IMR-90 (cell line): Measurements from ENCODE around the gene KLHL3. TPM values are rescaled to one million over a fixed set of nuclear protein-coding genes. Genes with fewer than 3 reads are reported as not detected.

Experiments used
- ATAC-seq: fragments of 200-7000 bp; cut with Tn5 transposase; 2 replicates; pipeline ENCODE4 v1.9.1; 2020; ENCODE audit warnings: low read depth, mild to moderate bottlenecking, moderate library complexity
- BruUV-seq: library from RNA; stranded (reverse); fragments of 400-500 nt; replicated peaks from 2 replicates; lab custom pipeline; 2021; lab: Mats Ljungman, UMichigan
- CTCF ChIA-PET: fragments of 300-600 bp; formaldehyde crosslinking; extraction: SDS; loops from one replicate; lab custom pipeline; 2021; ENCODE audit warnings: antibody characterized with exemption; lab: Yijun Ruan, JAX
- POLR2A ChIA-PET: fragments of 300-600 bp; sonication (Branson Sonifier 250); formaldehyde crosslinking; loops from one replicate; lab custom pipeline; 2022; ENCODE audit warnings: antibody characterized with exemption; ENCODE audit not compliant: unreplicated experiment; lab: Charles Lee
- DNase-seq: peaks from one replicate; pipeline ENCODE4 v3.0.0; 2013
- H2AFZ ChIP-seq: replicated peaks from 2 replicates; pipeline ENCODE3; 2013; ENCODE audit warnings: low read length, mild to moderate bottlenecking; ENCODE audit not compliant: poor library complexity
- H2AK5ac ChIP-seq: 2 replicates; pipeline ENCODE4 v1.6.1; 2013; ENCODE audit warnings: low read depth, low read length, inconsistent platforms
- H2AK9ac ChIP-seq: replicated peaks from 2 replicates; pipeline ENCODE3; 2013; ENCODE audit warnings: mild to moderate bottlenecking, low read depth, low read length, moderate library complexity; ENCODE audit not compliant: poor library complexity
- H2BK120ac ChIP-seq: 2 replicates; pipeline ENCODE4 v1.6.1; 2013; ENCODE audit warnings: low read depth, low read length, inconsistent platforms
- H2BK15ac ChIP-seq: 3 replicates; pipeline ENCODE4 v1.6.1; 2013; ENCODE audit warnings: low read depth, low read length, inconsistent platforms
- H2BK20ac ChIP-seq: 2 replicates; pipeline ENCODE4 v1.6.1; 2013; ENCODE audit warnings: low read depth, mild to moderate bottlenecking, inconsistent platforms, low read length, moderate library complexity
- H2BK5ac ChIP-seq: 2 replicates; pipeline ENCODE4 v1.6.1; 2013; ENCODE audit warnings: mild to moderate bottlenecking, low read depth, low read length, inconsistent platforms; ENCODE audit not compliant: poor library complexity, severe bottlenecking
- H3K14ac ChIP-seq: replicated peaks from 2 replicates; pipeline ENCODE4 v1.6.1; 2013; ENCODE audit warnings: low read depth, low read length, inconsistent platforms
- H3K18ac ChIP-seq: 2 replicates; pipeline ENCODE4 v1.6.1; 2013; ENCODE audit warnings: low read depth, low read length, control low read depth
- H3K23ac ChIP-seq: 2 replicates; pipeline ENCODE4 v1.6.1; 2013; ENCODE audit warnings: low read depth, low read length, inconsistent platforms
- H3K27ac ChIP-seq: 2 replicates; pipeline ENCODE4 v1.5.1; 2013; ENCODE audit warnings: mild to moderate bottlenecking, control low read depth, low read length; ENCODE audit not compliant: insufficient read depth
- H3K27me3 ChIP-seq: 2 replicates; pipeline ENCODE4 v1.6.1; 2013; ENCODE audit warnings: low read length; ENCODE audit not compliant: control insufficient read depth, insufficient read depth
- H3K36me3 ChIP-seq: 2 replicates; pipeline ENCODE4 v1.6.1; 2013; ENCODE audit warnings: low read length, mixed read lengths; ENCODE audit not compliant: control insufficient read depth, insufficient read depth
- H3K4ac ChIP-seq: 2 replicates; pipeline ENCODE4 v1.6.1; 2013; ENCODE audit warnings: low read depth, low read length, inconsistent platforms
- H3K4me1 ChIP-seq: 2 replicates; pipeline ENCODE4 v1.6.1; 2013; ENCODE audit warnings: low read length, mixed read lengths; ENCODE audit not compliant: control insufficient read depth, insufficient read depth
- H3K4me2 ChIP-seq: 2 replicates; pipeline ENCODE4 v1.6.1; 2013; ENCODE audit warnings: low read depth, mild to moderate bottlenecking, control low read depth, low read length, moderate library complexity
- H3K4me3 ChIP-seq: 2 replicates; pipeline ENCODE4 v1.5.1; 2013; ENCODE audit warnings: low read depth, mild to moderate bottlenecking, control low read depth, low read length, moderate library complexity; ENCODE audit not compliant: insufficient read depth
- H3K56ac ChIP-seq: 2 replicates; pipeline ENCODE4 v1.6.1; 2013; ENCODE audit warnings: low read length, inconsistent platforms; ENCODE audit not compliant: insufficient read depth; ENCODE audit errors: extremely low read depth
- H3K79me1 ChIP-seq, 2 experiments: 2 replicates each; pipeline ENCODE4 v1.6.1; 2013; ENCODE audit warnings: low read length in 2 of 2, inconsistent platforms in 1 of 2, low read depth in 1 of 2
- H3K9ac ChIP-seq: 2 replicates; pipeline ENCODE4 v1.6.1; 2013; ENCODE audit warnings: low read depth, low read length, control low read depth
- H3K9me1 ChIP-seq: 2 replicates; pipeline ENCODE4 v1.6.1; 2013; ENCODE audit warnings: low read length, inconsistent platforms; ENCODE audit not compliant: insufficient read depth
- H3K9me3 ChIP-seq: 2 replicates; pipeline ENCODE4 v1.6.1; 2013; ENCODE audit warnings: low read length; ENCODE audit not compliant: control insufficient read depth, insufficient read depth
- H4K20me1 ChIP-seq: 2 replicates; pipeline ENCODE4 v1.6.1; 2013; ENCODE audit warnings: low read length, inconsistent platforms; ENCODE audit not compliant: insufficient read depth
- H4K5ac ChIP-seq: 2 replicates; pipeline ENCODE4 v1.6.1; 2013; ENCODE audit warnings: mild to moderate bottlenecking, low read depth, low read length, control low read depth
- H4K8ac ChIP-seq, 2 experiments: 2 replicates each; pipeline ENCODE4 v1.6.1; 2013; ENCODE audit warnings: low read depth in 2 of 2, low read length in 2 of 2, control low read depth in 1 of 2, inconsistent platforms in 1 of 2
- H4K91ac ChIP-seq: 2 replicates; pipeline ENCODE4 v1.6.1; 2013; ENCODE audit warnings: low read depth, low read length, inconsistent platforms; ENCODE audit not compliant: insufficient read depth
- BHLHE40 ChIP-seq: fragments of 150-350 bp; IDR thresholded peaks from 2 replicates; pipeline ENCODE4 v1.6.1; 2016; ENCODE audit warnings: mild to moderate bottlenecking, low read depth, low read length
- CEBPB ChIP-seq: IDR thresholded peaks from 2 replicates; pipeline ENCODE4 v1.6.1; 2012; ENCODE audit warnings: low read depth, low read length, improper control_type of control experiment
- CHD1 ChIP-seq: IDR thresholded peaks from 2 replicates; pipeline ENCODE4 v1.6.1; 2012; ENCODE audit warnings: low read depth, low read length, improper control_type of control experiment
- CTCF ChIP-seq: conservative IDR thresholded peaks from 2 replicates; pipeline ENCODE4 v1.5.1; 2012; ENCODE audit warnings: mild to moderate bottlenecking, low read depth, low read length, improper control_type of control experiment
- ELK1 ChIP-seq: fragments of 150-350 bp; IDR thresholded peaks from 2 replicates; pipeline ENCODE4 v1.6.1; 2016; ENCODE audit warnings: low read depth, mild to moderate bottlenecking, low read length, moderate library complexity, borderline replicate concordance
- FOS ChIP-seq: fragments of 150-350 bp; IDR thresholded peaks from 2 replicates; pipeline ENCODE4 v1.6.1; 2016; ENCODE audit warnings: low read depth, low read length
- MAFK ChIP-seq: IDR thresholded peaks from 2 replicates; pipeline ENCODE4 v1.6.1; 2012; ENCODE audit warnings: low read depth, low read length, improper control_type of control experiment
- MAZ ChIP-seq: IDR thresholded peaks from 2 replicates; pipeline ENCODE4 v1.6.1; 2012; ENCODE audit warnings: low read depth, mild to moderate bottlenecking, low read length, improper control_type of control experiment, moderate library complexity, borderline replicate concordance
- MXI1 ChIP-seq: IDR thresholded peaks from 2 replicates; pipeline ENCODE4 v1.6.1; 2012; ENCODE audit warnings: low read depth, mild to moderate bottlenecking, low read length, moderate library complexity, borderline replicate concordance
- NFE2L2 ChIP-seq: fragments of 150-350 bp; IDR thresholded peaks from 2 replicates; pipeline ENCODE4 v1.6.1; 2016; ENCODE audit warnings: low read depth, mild to moderate bottlenecking, low read length
- POLR2A ChIP-seq: IDR thresholded peaks from 2 replicates; pipeline ENCODE4 v1.6.1; 2012; ENCODE audit warnings: mild to moderate bottlenecking, low read depth, low read length
- RAD21 ChIP-seq: IDR thresholded peaks from 2 replicates; pipeline ENCODE4 v1.6.1; 2012; ENCODE audit warnings: low read length, improper control_type of control experiment
- RCOR1 ChIP-seq: IDR thresholded peaks from 2 replicates; pipeline ENCODE4 v1.6.1; 2012; ENCODE audit warnings: mild to moderate bottlenecking, low read length, improper control_type of control experiment; ENCODE audit not compliant: insufficient replicate concordance
- SMC3 ChIP-seq: fragments of 150-350 bp; IDR thresholded peaks from 2 replicates; pipeline ENCODE4 v1.6.1; 2016; ENCODE audit warnings: low read depth, mild to moderate bottlenecking, antibody characterized with exemption, low read length, moderate library complexity
- USF2 ChIP-seq: fragments of 150-350 bp; IDR thresholded peaks from 2 replicates; pipeline ENCODE4 v1.6.1; 2017; ENCODE audit warnings: mild to moderate bottlenecking, antibody characterized with exemption, low read length, low read depth
- WGBS, 2 experiments: methylation state at CpG; one replicate each; pipeline versions ENCODE4 v1.1.5 to v1.1.7; 2013; ENCODE audit warnings: missing lambda C conversion rate in 2 of 2; ENCODE audit not compliant: insufficient read length in 1 of 2; ENCODE audit errors: extremely low coverage in 2 of 2; 5-methylcytosine and 5-hydroxymethylcytosine counted together
- dilution Hi-C: fragments of 300-500 bp; cut with HindIII; formaldehyde crosslinking; loops from one replicate; pipeline ENCODE4 v1.14.3; 2018; ENCODE audit warnings: low sequenced_read_pairs; ENCODE audit not compliant: unreplicated experiment
- in situ Hi-C: fragments of 300-500 bp; cut with MboI; formaldehyde crosslinking; loops from 3 replicates; pipeline ENCODE4 v1.14.3; 2019; ENCODE audit warnings: low sequenced_read_pairs, inconsistent platforms, mixed read lengths
- intact Hi-C: fragments of 100-400 bp; cut with micrococcal nuclease; formaldehyde crosslinking; loops from 2 replicates; pipeline ENCODE4 v1.10.0; 2022
- polyA plus RNA-seq, 3 experiments: library from polyadenylated mRNA; depleted of rRNA; stranded (reverse); fragments of >200 nt; gene quantifications; 2 replicates each; pipeline ENCODE4 v1.2.3, GENCODE V29; 2012; ENCODE audit warnings: low replicate concordance in 1 of 3
- total RNA-seq: library from RNA; depleted of rRNA; stranded (reverse); fragments of >200 nt; gene quantifications from 2 replicates; pipeline ENCODE4 v1.2.3, GENCODE V29; 2012

KLHL3 gene
- total and polyA plus RNA-seq, 2 of the 4 experiments (the other 2 are of a cell fraction) = 2.3 to 4.1 TPM

GRCh38 chr5:137633896-137634295 is 102.0 kb downstream of the KLHL3 start:
- Histone ChIP-seq H3K56ac (no peak overlapping the region), H4K91ac (no peak overlapping the region), H3K4me1 (no peaks in the 10 kb centered on the region; the same call in 1 of the 2 replicates), H3K4me2 (no peak overlapping the region), H3K27ac (no peak overlapping the region), H3K18ac (no peak overlapping the region), H2AK9ac (no peak overlapping the region), H4K20me1 (no peaks in the 10 kb centered on the region), H2BK15ac (no peak overlapping the region), H3K23ac (no peak overlapping the region), H2BK5ac (no peak overlapping the region), H3K14ac (no peak overlapping the region), H4K5ac (no peak overlapping the region), H2AK5ac (no peak overlapping the region), H2BK20ac (no peak overlapping the region), H3K4me3 (no peak overlapping the region), H4K8ac (no peak overlapping the region), H2BK120ac (no peak overlapping the region), H3K36me3 (no peaks in the 10 kb centered on the region), H3K9me1 (peaks cover under 1% of the 10 kb centered on the region; the same call in 1 of the 2 replicates), H2AFZ (no peak overlapping the region), H3K4ac (no peak overlapping the region), H3K79me1 (no peaks in the 10 kb centered on the region), H3K9ac (no peak overlapping the region), H3K9me3 (no peaks in the 10 kb centered on the region), H3K27me3 (no peaks in the 10 kb centered on the region)
- no peak for DNase-seq
- no peak for ATAC-seq
- in situ Hi-C loops (loop anchor here (25.0 kb wide), 2 partner anchors 428 to 503 kb away; partner anchors contain the start of gene NME5), intact Hi-C loops (no loop called here), dilution Hi-C loops (no loop called here)
- POLR2A ChIA-PET = no interaction called here
- no peak for TF ChIP-seq CTCF
- no peak for TF ChIP-seq POLR2A
- TF ChIP-seq RCOR1 = no peak
- TF ChIP-seq MXI1 = no peak
- no peak for TF ChIP-seq USF2
- TF ChIP-seq RAD21 = no peak
- TF ChIP-seq MAFK = no peak
- TF ChIP-seq CHD1 = no peak
- no peak for TF ChIP-seq BHLHE40
- TF ChIP-seq NFE2L2 = no peak
- no peak for TF ChIP-seq CEBPB
- TF ChIP-seq FOS = no peak
- no peak for TF ChIP-seq SMC3
- TF ChIP-seq ELK1 = no peak
- no peak for TF ChIP-seq MAZ
- CTCF ChIA-PET = interaction anchor here (1.7 kb wide), 1 partner anchor 109 kb away, joined by 7 read pairs; no protein-coding TSS in a partner anchor
- BruUV-seq = no TSS peak
- 82% methylated on average over 7 of the region's 9 CpGs; no CpG with 5 or more reads in 1 of the 2 experiments for WGBS, 2 experiments
